PC-9 (cell line): ENCODE measurements around the gene SRSF2. TPM values are rescaled to one million over a fixed set of nuclear protein-coding genes. Genes with fewer than 3 reads are reported as not detected.
"Not testable (repeated sequence)": the region's sequence is repeated elsewhere in the genome, so short reads cannot be mapped to it uniquely, and the experiment has no call there.

Experiments used
- BruUV-seq: library from RNA; stranded (reverse); fragments of 400-500 nt; replicated peaks from 2 replicates; lab custom pipeline; 2021; lab: Mats Ljungman, UMichigan
- CTCF ChIA-PET: fragments of 300-600 bp; sonication (Branson Sonifier 250); formaldehyde crosslinking; loops from one replicate; lab custom pipeline; 2022; ENCODE audit warnings: antibody characterized with exemption; lab: Charles Lee
- POLR2A ChIA-PET: fragments of 300-600 bp; sonication (Branson Sonifier 250); formaldehyde crosslinking; loops from one replicate; lab custom pipeline; 2022; ENCODE audit warnings: antibody characterized with exemption; ENCODE audit not compliant: unreplicated experiment; lab: Charles Lee
- DNase-seq, 2 experiments: peaks; one replicate each; pipeline versions ENCODE4 v3.0.0 to v3.0.0-alpha.2; 2015 to 2022; ENCODE audit warnings: mixed read lengths in 1 of 2
- H2AFZ ChIP-seq: fragments of 200-600 bp; sonication (generic); 2 replicates; pipeline ENCODE4 v1.8.1; 2017; ENCODE audit warnings: antibody characterized with exemption
- H3F3A ChIP-seq: fragments of 200-600 bp; sonication (generic); 2 replicates; pipeline ENCODE4 v1.8.1; 2017; ENCODE audit warnings: antibody characterized with exemption, mild to moderate bottlenecking, low read depth; ENCODE audit not compliant: insufficient read depth
- H3K27ac ChIP-seq: fragments of 200-600 bp; sonication (generic); 2 replicates; pipeline ENCODE4 v1.6.1; 2016; ENCODE audit warnings: mixed run types
- H3K27me3 ChIP-seq: fragments of 200-600 bp; sonication (generic); 2 replicates; pipeline ENCODE4 v1.6.1; 2016; ENCODE audit warnings: low read depth, mixed run types; ENCODE audit not compliant: insufficient read depth
- H3K36me3 ChIP-seq: fragments of 200-600 bp; sonication (generic); 2 replicates; pipeline ENCODE4 v1.6.1; 2016; ENCODE audit warnings: low read depth, mixed run types
- H3K4me1 ChIP-seq: fragments of 200-600 bp; sonication (generic); replicated peaks from 2 replicates; pipeline ENCODE4 v1.6.1; 2016; ENCODE audit warnings: mixed run types; ENCODE audit not compliant: insufficient read depth
- H3K4me2 ChIP-seq: fragments of 200-600 bp; sonication (generic); 2 replicates; pipeline ENCODE4 v1.6.1; 2017; ENCODE audit warnings: mixed run types
- H3K4me3 ChIP-seq: fragments of 200-600 bp; sonication (generic); 2 replicates; pipeline ENCODE4 v1.6.1; 2016; ENCODE audit warnings: mixed run types
- H3K79me2 ChIP-seq: fragments of 200-600 bp; sonication (generic); 2 replicates; pipeline ENCODE4 v1.6.1; 2017; ENCODE audit warnings: low read depth, mixed run types
- H3K9me2 ChIP-seq: fragments of 200-600 bp; sonication (generic); 2 replicates; pipeline ENCODE4 v1.8.1; 2017; ENCODE audit warnings: mild to moderate bottlenecking; ENCODE audit not compliant: insufficient read depth
- H3K9me3 ChIP-seq: fragments of 200-600 bp; sonication (generic); 2 replicates; pipeline ENCODE4 v1.8.1; 2016; ENCODE audit warnings: low read depth; ENCODE audit not compliant: insufficient read depth
- H4K20me1 ChIP-seq: fragments of 200-600 bp; sonication (generic); 2 replicates; pipeline ENCODE4 v1.8.1; 2017; ENCODE audit not compliant: insufficient read depth
- EZH2 ChIP-seq: fragments of 200-600 bp; sonication (generic); IDR thresholded peaks from 2 replicates; pipeline ENCODE4 v1.8.0; 2017; ENCODE audit warnings: antibody characterized with exemption, low read depth
- intact Hi-C: fragments of 100-400 bp; cut with micrococcal nuclease; formaldehyde crosslinking; loops from one replicate; pipeline ENCODE4 v1.10.0; 2022; ENCODE audit not compliant: unreplicated experiment
- total RNA-seq: library from RNA; stranded (reverse); gene quantifications from 2 replicates; pipeline ENCODE4 v1.2.3, GENCODE V29; 2021
- TF ChIP-seq, protein P1 (sequence below): fragments of 200-600 bp; sonication (generic); conservative IDR thresholded peaks from 2 replicates; pipeline ENCODE4 v1.6.1; 2017; ENCODE audit warnings: mixed run types, antibody characterized with exemption, mild to moderate bottlenecking, moderate library complexity

Gene SRSF2
- total RNA-seq, 1 experiment from 2014 or later: 186 TPM

DNA sequence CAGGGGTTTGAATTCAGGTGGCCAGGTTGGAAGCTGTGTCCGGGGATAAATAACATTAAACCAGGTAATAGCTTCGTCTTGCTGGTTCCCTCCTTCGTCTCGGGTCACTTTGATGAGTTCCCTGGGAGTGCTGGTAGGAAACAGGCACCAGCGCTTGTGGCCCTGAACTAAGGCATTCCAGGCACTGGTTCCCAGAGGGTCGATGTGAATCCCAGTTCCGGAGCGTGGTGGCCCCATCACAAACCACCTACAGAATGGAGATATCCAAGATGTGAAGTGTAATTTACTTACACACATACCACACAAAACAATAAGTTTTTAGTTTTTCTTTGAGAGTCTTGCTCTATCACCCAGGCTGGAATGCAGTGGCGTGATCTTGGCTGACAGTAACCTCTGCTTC, 13.3 kb downstream of the SRSF2 start:
- H3K79me2 ChIP-seq: peaks cover 49% of the 10 kb centered on the region
- H3K4me2 ChIP-seq: no peak overlapping the region
- ChIA-PET CTCF (no interaction called here), POLR2A (no interaction called here)
- peaks cover 12% of the 10 kb centered on the region for H3K4me1 ChIP-seq
- no peaks in the 10 kb centered on the region for H3K9me3 ChIP-seq
- intact Hi-C loops: no loop called here
- no peak overlapping the region for H2AFZ ChIP-seq
- peaks cover 8% of the 10 kb centered on the region; the same call in 1 of the 2 replicates for H4K20me1 ChIP-seq
- 0 out of 2 replicates have a peak, but pooled peaks cover 6% of the 10 kb centered on the region for H3K36me3 ChIP-seq
- no peak overlapping the region for H3K4me3 ChIP-seq
- no peaks in the 10 kb centered on the region for H3F3A ChIP-seq
- no peak overlapping the region for H3K27ac ChIP-seq
- DNase-seq: no peak
- no peaks in the 10 kb centered on the region for H3K9me2 ChIP-seq
- TF ChIP-seq, protein P1, sequence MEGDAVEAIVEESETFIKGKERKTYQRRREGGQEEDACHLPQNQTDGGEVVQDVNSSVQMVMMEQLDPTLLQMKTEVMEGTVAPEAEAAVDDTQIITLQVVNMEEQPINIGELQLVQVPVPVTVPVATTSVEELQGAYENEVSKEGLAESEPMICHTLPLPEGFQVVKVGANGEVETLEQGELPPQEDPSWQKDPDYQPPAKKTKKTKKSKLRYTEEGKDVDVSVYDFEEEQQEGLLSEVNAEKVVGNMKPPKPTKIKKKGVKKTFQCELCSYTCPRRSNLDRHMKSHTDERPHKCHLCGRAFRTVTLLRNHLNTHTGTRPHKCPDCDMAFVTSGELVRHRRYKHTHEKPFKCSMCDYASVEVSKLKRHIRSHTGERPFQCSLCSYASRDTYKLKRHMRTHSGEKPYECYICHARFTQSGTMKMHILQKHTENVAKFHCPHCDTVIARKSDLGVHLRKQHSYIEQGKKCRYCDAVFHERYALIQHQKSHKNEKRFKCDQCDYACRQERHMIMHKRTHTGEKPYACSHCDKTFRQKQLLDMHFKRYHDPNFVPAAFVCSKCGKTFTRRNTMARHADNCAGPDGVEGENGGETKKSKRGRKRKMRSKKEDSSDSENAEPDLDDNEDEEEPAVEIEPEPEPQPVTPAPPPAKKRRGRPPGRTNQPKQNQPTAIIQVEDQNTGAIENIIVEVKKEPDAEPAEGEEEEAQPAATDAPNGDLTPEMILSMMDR: no peak
- no peak for TF ChIP-seq EZH2
- no peaks in the 10 kb centered on the region for H3K27me3 ChIP-seq
- no TSS peak for BruUV-seq

GRCh38 chr17:76722977-76723376, 14.2 kb downstream of the SRSF2 start:
- H2AFZ ChIP-seq, H3F3A ChIP-seq, H3K9me3 ChIP-seq, POLR2A ChIA-PET, H4K20me1 ChIP-seq, H3K27me3 ChIP-seq, DNase-seq, H3K4me2 ChIP-seq, H3K36me3 ChIP-seq, H3K4me3 ChIP-seq, intact Hi-C loops, H3K9me2 ChIP-seq, H3K27ac ChIP-seq, BruUV-seq, CTCF ChIA-PET: not testable (repeated sequence)
- H3K79me2 ChIP-seq: peaks cover 41% of the 10 kb centered on the region
- H3K4me1 ChIP-seq: peaks cover 11% of the 10 kb centered on the region

DNA sequence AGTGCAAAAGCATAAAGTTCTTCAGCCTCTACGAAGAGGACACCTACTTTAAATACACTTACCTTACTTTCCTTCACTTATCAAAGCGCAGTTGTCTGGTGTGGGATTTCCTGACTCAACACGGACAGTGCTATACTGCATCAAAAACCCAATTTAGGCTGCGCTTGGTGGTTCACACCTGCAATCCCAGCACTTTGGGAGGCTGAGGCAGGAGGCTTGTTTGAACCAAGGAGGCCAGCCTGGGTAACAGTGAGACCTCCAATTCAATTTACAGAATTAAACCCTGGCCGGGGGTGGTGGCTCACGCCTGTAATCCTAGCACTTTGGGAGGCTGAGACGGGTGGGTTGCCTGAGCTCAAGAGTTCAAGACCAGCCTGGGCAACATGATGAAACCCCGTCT, 14.9 kb downstream of the SRSF2 start:
- peaks cover under 1% of the 10 kb centered on the region; the same call in 1 of the 2 replicates for H4K20me1 ChIP-seq
- peaks cover 4% of the 10 kb centered on the region for H3K4me1 ChIP-seq
- peaks cover 34% of the 10 kb centered on the region for H3K79me2 ChIP-seq
- BruUV-seq: no TSS peak
- H3F3A ChIP-seq: no peaks in the 10 kb centered on the region
- no peak overlapping the region for H3K4me2 ChIP-seq
- H3K27me3 ChIP-seq: no peaks in the 10 kb centered on the region
- POLR2A ChIA-PET: interaction anchor here (0.6 kb wide), 1 partner anchor 1571 kb away, joined by 26 read pairs; no protein-coding TSS in a partner anchor
- no peaks in the 10 kb centered on the region for H3K9me3 ChIP-seq
- 0 out of 2 replicates have a peak, but pooled peaks cover 6% of the 10 kb centered on the region for H3K36me3 ChIP-seq
- no peak for DNase-seq
- no peak overlapping the region for H3K4me3 ChIP-seq
- CTCF ChIA-PET: interaction anchor here (0.6 kb wide), 2 partner anchors 34 to 202 kb away, joined by 4 to 7 read pairs; no protein-coding TSS in a partner anchor
- intact Hi-C loops: no loop called here
- H3K9me2 ChIP-seq: no peaks in the 10 kb centered on the region
- no peak overlapping the region for H3K27ac ChIP-seq
- no peak overlapping the region for H2AFZ ChIP-seq
- TF ChIP-seq EZH2: no peak
- TF ChIP-seq, protein P1: no peak

GRCh38 chr17:76721463-76721862, 15.7 kb downstream of the SRSF2 start:
- Histone ChIP-seq H3K4me2 (no peak overlapping the region), H2AFZ (no peak overlapping the region), H3K27me3 (no peaks in the 10 kb centered on the region), H3K9me2 (no peaks in the 10 kb centered on the region), H3K4me3 (no peak overlapping the region), H3F3A (no peaks in the 10 kb centered on the region), H4K20me1 (no peaks in the 10 kb centered on the region), H3K9me3 (no peaks in the 10 kb centered on the region), H3K79me2 (peaks cover 29% of the 10 kb centered on the region), H3K36me3 (0 out of 2 replicates have a peak, but pooled peaks cover 6% of the 10 kb centered on the region), H3K27ac (no peak overlapping the region), H3K4me1 (peaks cover 3% of the 10 kb centered on the region; the same call in 1 of the 2 replicates)
- TF ChIP-seq, protein P1: no peak
- no peak for TF ChIP-seq EZH2
- ChIA-PET POLR2A (no interaction called here), CTCF (no interaction called here)
- intact Hi-C loops: no loop called here
- DNase-seq: no peak
- no TSS peak for BruUV-seq
